CD4-positive, alpha-beta T cell treated with Interleukin-10 for 1 hour (primary cell): ENCODE data around the gene DNAJB9.
A peak's percentile ranks its signal among the peaks of the same experiment; 100 is the strongest.
"Not testable (repeated sequence)": the region's sequence is repeated elsewhere in the genome, so short reads cannot be mapped to it uniquely, and the experiment has no call there.

ENCODE experiments used
- DNase-seq: peaks from one replicate; pipeline ENCODE4 v3.0.0-alpha.2; 2020

The DNAJB9 gene

GRCh38 chr7:108569381-108570145 lies at the start of gene DNAJB9, which contains the start of gene THAP5:
Gene DNAJB9, plus strand, starts transcription at chr7:108569874. Its CDS starts 1,853 bp downstream, at chr7:108571727.
Gene THAP5, minus strand, starts transcription at chr7:108569706. Its CDS starts 137 bp downstream, at chr7:108569569.
- peak; percentile 100 for DNase-seq

GRCh38 chr7:108522780-108523179 lies 46.9 kb upstream of the DNAJB9 start:
- no peak for DNase-seq

DNA sequence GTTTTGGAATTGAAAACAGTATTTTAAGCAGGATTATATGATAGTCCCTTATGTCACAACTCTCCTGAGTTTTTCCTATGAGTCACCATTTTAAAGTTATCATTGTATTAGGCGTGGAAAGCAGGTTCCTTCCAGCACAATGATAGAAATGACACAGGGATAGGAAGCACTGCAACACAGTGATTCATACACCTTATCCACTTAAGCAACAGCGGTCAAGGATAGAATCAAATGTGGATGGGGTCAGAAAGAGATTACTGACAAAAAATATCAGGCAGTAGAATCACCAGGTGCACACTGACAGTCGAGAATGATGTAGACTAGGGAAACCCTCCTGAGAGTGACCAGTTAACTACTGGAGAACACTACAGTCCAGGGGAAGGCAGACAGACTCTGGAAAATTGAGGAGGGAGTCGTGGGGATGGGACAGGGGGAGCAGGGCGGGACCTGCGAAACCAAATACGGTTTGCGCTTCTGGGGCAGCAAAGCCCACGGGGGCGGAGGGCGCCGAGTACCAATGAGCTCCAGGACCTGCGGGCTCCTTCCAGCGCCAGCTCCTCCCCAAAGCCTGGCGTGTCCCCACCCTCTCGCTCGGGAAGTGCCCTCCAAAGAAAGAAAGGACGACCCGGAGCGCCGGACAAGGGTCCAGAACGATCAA lies 44.2 kb upstream of the DNAJB9 start:
- no peak for DNase-seq

GRCh38 chr7:108525985-108526767 lies 43.5 kb upstream of the DNAJB9 start, which contains the start of gene PNPLA8:
Gene PNPLA8, minus strand, starts transcription at chr7:108526135. Its CDS starts 10,644 bp downstream, at chr7:108515491.
- peak; percentile 100 for DNase-seq

DNA sequence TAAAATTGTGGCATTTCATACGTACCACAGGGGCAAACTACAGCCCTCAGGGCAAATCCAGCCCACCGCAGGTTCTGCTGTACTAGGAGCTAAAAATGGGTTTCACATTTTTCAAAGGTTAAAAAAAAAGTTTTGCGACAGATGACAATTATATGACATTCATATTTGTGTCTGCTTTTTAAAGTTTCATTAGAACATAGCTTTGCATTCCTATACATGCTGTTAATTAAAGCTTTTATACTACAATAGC lies 43.0 kb upstream of the DNAJB9 start:
- DNase-seq, result no peak

GRCh38 chr7:108528183-108528712 lies 41.4 kb upstream of the DNAJB9 start:
- DNase-seq, result no peak

- no peak for DNase-seq
Observed at GRCh38 chr7:108529341-108529740, 40.3 kb upstream of the DNAJB9 start.

DNA sequence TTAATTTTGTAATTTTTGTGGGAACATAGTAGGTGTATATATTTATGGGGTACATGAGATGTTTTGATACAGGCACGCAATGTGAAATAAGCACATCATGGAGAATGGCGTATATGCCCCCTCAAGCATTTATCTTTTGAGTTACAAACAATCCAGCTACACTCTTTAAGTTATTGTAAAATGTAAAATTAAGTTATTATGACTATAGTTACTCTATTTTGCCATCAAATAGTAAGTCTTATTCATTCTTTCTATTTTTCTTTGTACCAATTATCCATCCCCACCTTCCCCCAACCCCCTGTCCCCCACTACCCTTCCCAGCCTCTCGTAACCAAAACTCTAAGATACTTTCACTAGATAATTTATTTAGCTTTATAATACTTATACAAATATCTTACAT lies 36.0 kb upstream of the DNAJB9 start:
- no peak for DNase-seq

- DNase-seq, result no peak
Observed at GRCh38 chr7:108535257-108535656, 34.4 kb upstream of the DNAJB9 start.

DNA sequence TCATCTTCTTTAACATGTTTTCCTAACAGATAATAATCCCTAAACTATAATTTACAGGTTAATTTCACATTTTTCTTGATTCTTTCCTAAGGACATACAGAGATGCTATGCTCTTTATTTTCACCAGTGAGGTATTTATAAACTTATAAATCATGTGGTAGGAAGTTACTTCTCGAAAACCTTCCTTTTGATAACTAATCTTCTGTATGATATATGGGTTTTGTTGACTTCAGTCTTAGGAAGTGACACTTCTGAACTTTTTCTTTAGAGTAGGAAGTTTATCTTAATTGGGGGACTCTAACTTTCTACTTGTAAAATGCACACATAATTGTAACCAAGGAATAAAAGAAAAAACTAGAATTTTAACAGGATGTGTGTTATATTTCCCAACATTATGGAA lies 33.9 kb upstream of the DNAJB9 start:
- DNase-seq, result no peak

DNA sequence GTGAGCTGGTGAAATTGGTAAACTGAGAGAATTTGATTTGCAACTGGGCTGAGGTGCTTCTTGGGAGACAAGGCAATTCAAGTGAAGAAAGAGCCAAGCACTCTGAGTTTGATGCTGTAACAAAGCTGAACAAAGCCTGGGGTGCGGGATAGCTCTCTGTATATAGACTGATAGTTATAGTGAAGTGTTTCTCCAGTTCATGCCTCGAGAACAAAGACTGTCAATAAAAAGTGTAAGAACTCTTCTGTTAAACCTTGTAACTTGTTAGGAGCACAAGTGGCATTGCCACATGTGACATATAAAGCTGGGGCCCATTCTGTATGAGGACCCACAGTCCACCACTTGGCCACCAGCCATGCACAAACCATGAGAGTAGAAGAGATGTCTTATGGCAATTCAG lies 32.4 kb upstream of the DNAJB9 start:
- no peak for DNase-seq

- DNase-seq, result not testable (repeated sequence)
Observed at GRCh38 chr7:108538236-108538635, 31.4 kb upstream of the DNAJB9 start.

GRCh38 chr7:108538685-108539084 lies 31.0 kb upstream of the DNAJB9 start:
- not testable (repeated sequence) for DNase-seq

DNA sequence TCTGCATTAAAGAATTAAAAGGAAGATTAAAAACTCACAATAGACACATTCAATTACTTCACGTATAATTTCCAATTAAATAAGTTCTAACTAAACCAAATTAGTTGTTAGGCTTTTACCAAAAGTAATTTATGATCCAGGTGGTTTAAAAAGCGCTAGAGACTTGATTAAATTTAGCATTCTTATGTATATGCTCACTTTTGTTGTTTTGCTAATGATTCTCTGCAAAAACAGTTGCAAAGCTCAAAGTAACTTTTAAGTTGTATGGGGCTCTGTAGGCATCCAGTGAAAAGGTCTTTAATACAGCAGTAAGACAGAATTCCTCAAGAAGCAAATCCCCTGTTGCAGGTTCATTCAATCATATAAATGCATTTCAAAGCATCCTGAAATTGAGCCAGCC lies 28.2 kb upstream of the DNAJB9 start:
- no peak for DNase-seq

- not testable (repeated sequence) for DNase-seq
Observed at GRCh38 chr7:108548141-108548896, 21.4 kb upstream of the DNAJB9 start.

GRCh38 chr7:108556665-108557064 lies 13.0 kb upstream of the DNAJB9 start:
- DNase-seq, result not testable (repeated sequence)

- no peak for DNase-seq
Observed at GRCh38 chr7:108557191-108557590, 12.5 kb upstream of the DNAJB9 start.

DNA sequence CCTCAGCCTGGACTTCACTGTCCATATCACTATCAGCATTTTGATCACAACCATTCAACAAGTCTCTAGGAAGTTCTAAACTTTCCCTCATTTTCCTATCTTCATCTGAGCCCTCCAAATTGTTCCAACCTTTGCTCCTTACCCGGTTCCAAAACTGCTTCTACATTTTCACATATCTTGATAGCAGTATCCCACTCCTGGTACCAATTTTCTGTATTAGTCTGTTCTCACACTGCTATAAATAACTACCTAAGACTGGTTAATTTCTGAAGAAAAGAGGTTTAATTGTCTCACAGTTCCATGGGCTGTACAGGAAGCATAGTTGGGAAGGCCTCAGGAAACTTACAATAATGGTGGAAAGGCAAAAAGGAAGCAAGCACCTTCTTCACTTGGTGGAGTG lies 12.1 kb upstream of the DNAJB9 start:
- DNase-seq, result no peak

- DNase-seq, result no peak
Observed at GRCh38 chr7:108559253-108559652, 10.4 kb upstream of the DNAJB9 start.

DNA sequence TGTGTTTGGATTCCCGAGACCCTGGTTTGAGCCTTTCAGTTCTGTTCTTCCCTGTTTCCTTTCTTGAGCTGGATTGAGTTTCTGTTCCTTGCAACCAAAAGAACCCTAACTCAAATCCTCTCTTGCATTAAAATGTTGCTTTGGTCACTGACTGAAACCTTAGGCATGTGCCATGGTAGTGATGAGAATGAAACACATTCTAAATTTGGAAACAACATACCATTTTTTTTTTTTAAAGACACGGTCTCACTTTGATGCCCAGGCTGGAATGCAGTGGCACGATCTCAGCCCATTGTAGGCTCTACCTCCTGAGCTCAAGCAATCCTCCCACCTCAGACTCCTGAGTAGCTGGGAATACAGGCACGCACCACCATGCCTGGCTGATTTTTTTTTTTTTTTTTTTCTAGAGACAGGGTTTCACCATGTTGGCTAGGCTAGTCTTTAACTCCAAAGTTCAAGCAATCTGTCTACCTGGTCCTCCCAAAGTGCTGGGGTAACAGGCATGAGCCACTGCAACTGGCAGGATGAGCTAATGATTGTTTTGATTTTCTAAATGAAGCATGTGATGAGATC lies 8.5 kb upstream of the DNAJB9 start:
- no peak for DNase-seq

DNA sequence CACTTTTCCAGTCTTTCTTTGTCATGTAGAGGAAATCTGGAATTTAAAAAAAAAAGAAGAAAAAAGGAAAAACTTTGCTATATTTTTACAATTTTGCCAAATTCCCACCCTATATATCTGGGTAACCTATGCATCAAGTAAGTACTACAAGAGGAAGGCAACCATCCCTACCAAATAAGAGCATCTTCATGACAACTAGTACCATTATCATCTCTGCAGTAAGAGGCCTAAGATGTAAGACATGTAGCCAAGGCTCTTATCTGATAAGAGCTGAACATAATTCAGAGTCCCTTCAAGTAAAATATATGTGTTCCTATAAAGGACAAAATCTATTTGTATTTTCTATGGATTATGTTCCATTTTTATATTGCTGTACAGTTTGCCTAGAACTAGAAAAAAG lies 3.7 kb upstream of the DNAJB9 start:
- DNase-seq, result no peak

GRCh38 chr7:108568801-108569380 lies 783 bp upstream of the DNAJB9 start:
- DNase-seq, result peak; percentile 9
